ENCODE data around the gene DHX29. TPM values are rescaled to one million over a fixed set of nuclear protein-coding genes. Genes with fewer than 3 reads are reported as not detected.

Gene DHX29
- 11.3 TPM for total RNA-seq

- H3K9me3 ChIP-seq: no peaks in the 10 kb centered on the region
- peaks cover 12 to 44% of the 10 kb centered on the region in 2 donors for H3K4me1 ChIP-seq
- H3K4me3 ChIP-seq: peak within 1 kb of the TSS; percentile 76 to 92
- no peaks in the 10 kb centered on the region for H3K27me3 ChIP-seq
- no peak for TF ChIP-seq CTCF (IDR thresholded peaks at IDR 0.05)
- no peaks in the 10 kb centered on the region for H3K36me3 ChIP-seq
- peak; percentile 71 to 95 for DNase-seq (ENCODE audit: low spot score in 2 of 2)
- peak within 1 kb of the TSS; percentile 80 to 87 for H3K27ac ChIP-seq
- intact Hi-C loops (cut with DNase I): loop anchor here (1.0 to 10.0 kb wide), 2 partner anchors 12 to 1867 kb away; partner anchors contain the start of gene GPBP1
Measured at GRCh38 chr5:55307383-55308253, at the start of gene DHX29, which contains the start of gene MTREX. Gene DHX29 (minus strand): TSS chr5:55307694. CDS start chr5:55307573, 121 bp downstream. Gene MTREX (plus strand): TSS chr5:55307989. CDS start chr5:55308014, 25 bp downstream.

GRCh38 chr5:55356896-55357295 lies 49.4 kb upstream of the DHX29 start:
- H3K9me3 ChIP-seq: no peaks in the 10 kb centered on the region
- peaks cover 28 to 77% of the 10 kb centered on the region in 2 donors for H3K36me3 ChIP-seq
- intact Hi-C loops (cut with DNase I): no loop called here
- H3K27ac ChIP-seq: no peak overlapping the region
- no peak for DNase-seq (ENCODE audit: low spot score in 2 of 2)
- H3K4me3 ChIP-seq: no peak overlapping the region
- no peak for TF ChIP-seq CTCF (IDR thresholded peaks at IDR 0.05)
- H3K27me3 ChIP-seq: no peaks in the 10 kb centered on the region
- H3K4me1 ChIP-seq: no peaks in the 10 kb centered on the region

- Histone ChIP-seq H3K27me3 (no peaks in the 10 kb centered on the region), H3K4me3 (no peak overlapping the region), H3K36me3 (peaks cover 46 to 86% of the 10 kb centered on the region in 2 donors), H3K9me3 (no peaks in the 10 kb centered on the region), H3K27ac (no peak overlapping the region), H3K4me1 (no peaks in the 10 kb centered on the region)
- TF ChIP-seq CTCF (IDR thresholded peaks at IDR 0.05): no peak
- intact Hi-C loops (cut with DNase I): loop anchor here (5.0 kb wide), 1 partner anchor 37 kb away; no protein-coding TSS in a partner anchor
- DNase-seq (ENCODE audit: low spot score in 2 of 2): no peak
Measured at GRCh38 chr5:55350754-55351153, 43.3 kb upstream of the DHX29 start.

GRCh38 chr5:55347786-55348185 lies 40.3 kb upstream of the DHX29 start:
- Histone ChIP-seq H3K9me3 (no peaks in the 10 kb centered on the region), H3K4me3 (no peak overlapping the region), H3K27me3 (no peaks in the 10 kb centered on the region), H3K4me1 (peaks cover 0 to 7% of the 10 kb centered on the region in 2 donors), H3K36me3 (peaks cover 34 to 65% of the 10 kb centered on the region in 2 donors), H3K27ac (no peak overlapping the region)
- intact Hi-C loops (cut with DNase I): no loop called here
- no peak for DNase-seq (ENCODE audit: low spot score in 2 of 2)
- no peak for TF ChIP-seq CTCF (IDR thresholded peaks at IDR 0.05)

GRCh38 chr5:55345327-55345726 lies 37.8 kb upstream of the DHX29 start:
- Histone ChIP-seq H3K27ac (no peak overlapping the region), H3K4me1 (peaks cover 0 to 7% of the 10 kb centered on the region in 2 donors), H3K9me3 (no peaks in the 10 kb centered on the region), H3K36me3 (peaks cover 34 to 49% of the 10 kb centered on the region in 2 donors), H3K4me3 (no peak overlapping the region), H3K27me3 (no peaks in the 10 kb centered on the region)
- intact Hi-C loops (cut with DNase I): no loop called here
- TF ChIP-seq CTCF (IDR thresholded peaks at IDR 0.05): no peak
- no peak for DNase-seq (ENCODE audit: low spot score in 2 of 2)
